Chondrocyte (in vitro differentiated cells): Measurements from ENCODE around the gene PPP1R3E. TPM values are rescaled to one million over a fixed set of nuclear protein-coding genes. Genes with fewer than 3 reads are reported as not detected.

Experiments used
- DNase-seq: peaks from one replicate; pipeline ENCODE4 v3.0.0; 2021; ENCODE audit warnings: mixed read lengths, low spot score
- H3K27ac Mint-ChIP-seq: one replicate; pipeline ENCODE4 v1.8.0; 2021; ENCODE audit warnings: mild to moderate bottlenecking, moderate library complexity, mixed read lengths; ENCODE audit not compliant: unreplicated experiment
- H3K27me3 Mint-ChIP-seq: 2 replicates; pipeline ENCODE4 v1.8.0; 2021; ENCODE audit warnings: low read depth, mixed read lengths
- H3K36me3 Mint-ChIP-seq: 2 replicates; pipeline ENCODE4 v1.8.0; 2021; ENCODE audit warnings: low read depth, mixed read lengths
- H3K4me1 Mint-ChIP-seq: 2 replicates; pipeline ENCODE4 v1.8.0; 2021; ENCODE audit warnings: low read depth, mild to moderate bottlenecking, mixed read lengths
- H3K4me3 Mint-ChIP-seq: one replicate; pipeline ENCODE4 v1.8.0; 2021; ENCODE audit warnings: mild to moderate bottlenecking, moderate library complexity, mixed read lengths; ENCODE audit not compliant: unreplicated experiment
- H3K9me3 Mint-ChIP-seq: 2 replicates; pipeline ENCODE4 v1.8.0; 2021; ENCODE audit warnings: low read depth, mixed read lengths
- CTCF ChIP-seq: fragments of 200-600 bp; sonication (generic); IDR thresholded peaks from 2 replicates; pipeline ENCODE4 v1.5.0; 2021; ENCODE audit warnings: antibody characterized with exemption, mild to moderate bottlenecking, moderate library complexity
- total RNA-seq: library from RNA; stranded (reverse); gene quantifications from 3 replicates; pipeline ENCODE4 v1.2.1, GENCODE V29; 2021

PPP1R3E gene
- total RNA-seq, 1 donor from 2014 or later: 11.2 TPM

DNA sequence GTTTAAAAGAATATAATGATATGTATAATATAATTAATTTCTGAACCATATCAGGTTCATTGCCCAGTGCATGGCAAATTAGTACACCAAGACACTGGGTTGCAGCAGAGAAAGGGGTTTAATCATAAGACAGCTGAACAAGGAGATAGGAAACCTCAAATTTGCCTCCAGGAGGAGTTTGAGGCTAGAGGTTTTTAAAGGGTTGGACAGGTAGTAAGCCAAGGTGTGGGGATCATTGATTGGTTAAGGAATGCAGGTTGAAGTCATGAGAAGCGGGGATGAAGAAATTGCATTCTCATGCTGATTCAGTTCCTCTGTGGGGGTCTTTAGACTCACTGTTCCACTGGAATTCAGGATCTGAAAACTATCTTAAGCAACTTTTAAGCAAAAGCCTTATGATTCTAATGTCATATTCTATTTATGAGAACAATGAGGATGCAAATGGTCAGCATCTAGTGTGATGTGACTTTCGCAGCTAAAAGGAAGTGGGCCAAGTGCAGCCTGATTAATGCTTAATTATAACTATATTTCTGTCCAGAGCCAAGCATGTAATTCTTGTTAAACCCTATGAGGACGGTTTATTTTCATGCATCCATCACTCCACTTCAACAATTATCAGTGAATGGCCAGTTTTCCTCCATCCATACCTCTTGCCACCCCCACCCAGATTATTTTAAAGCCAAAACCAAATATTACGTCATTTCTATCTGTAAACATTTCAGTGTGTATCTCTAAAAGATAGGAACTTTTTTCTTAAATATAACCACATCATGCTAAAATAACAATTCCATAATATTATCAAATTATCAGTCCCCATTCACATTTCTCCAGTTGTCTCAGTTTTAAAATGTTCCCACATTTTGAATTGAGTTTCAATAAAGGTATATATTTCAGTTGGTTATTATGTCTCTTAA is 50.0 kb downstream of the PPP1R3E start:
- H3K27ac Mint-ChIP-seq: no peak overlapping the region
- H3K36me3 Mint-ChIP-seq: no peaks in the 10 kb centered on the region
- no peak for TF ChIP-seq CTCF
- no peak overlapping the region for H3K4me3 Mint-ChIP-seq
- no peaks in the 10 kb centered on the region for H3K9me3 Mint-ChIP-seq
- peaks cover 12% of the 10 kb centered on the region for H3K27me3 Mint-ChIP-seq
- DNase-seq: no peak
- H3K4me1 Mint-ChIP-seq: no peaks in the 10 kb centered on the region

GRCh38 chr14:23252006-23252405 is 50.7 kb downstream of the PPP1R3E start:
- no peaks in the 10 kb centered on the region for H3K36me3 Mint-ChIP-seq
- no peaks in the 10 kb centered on the region for H3K9me3 Mint-ChIP-seq
- no peak overlapping the region for H3K4me3 Mint-ChIP-seq
- H3K27ac Mint-ChIP-seq: no peak overlapping the region
- H3K4me1 Mint-ChIP-seq: no peaks in the 10 kb centered on the region
- no peak for DNase-seq
- H3K27me3 Mint-ChIP-seq: peaks cover 14% of the 10 kb centered on the region
- no peak for TF ChIP-seq CTCF

- Mint-ChIP-seq H3K27ac (no peak overlapping the region), H3K4me3 (no peak overlapping the region), H3K4me1 (no peaks in the 10 kb centered on the region), H3K27me3 (peaks cover 17% of the 10 kb centered on the region), H3K36me3 (no peaks in the 10 kb centered on the region), H3K9me3 (no peaks in the 10 kb centered on the region)
- DNase-seq: no peak
- no peak for TF ChIP-seq CTCF
Observed at GRCh38 chr14:23249824-23250223, 52.8 kb downstream of the PPP1R3E start.

GRCh38 chr14:23248601-23249000 is 54.1 kb downstream of the PPP1R3E start:
- TF ChIP-seq CTCF: no peak
- Mint-ChIP-seq H3K27me3 (peaks cover 25% of the 10 kb centered on the region), H3K4me3 (no peak overlapping the region), H3K27ac (no peak overlapping the region), H3K9me3 (no peaks in the 10 kb centered on the region), H3K36me3 (no peaks in the 10 kb centered on the region), H3K4me1 (no peaks in the 10 kb centered on the region)
- no peak for DNase-seq

Other genes starting within 250 kb of the PPP1R3E start
- 9.3 to 10.6 TPM (median 10.2 TPM) in 3 replicates for gene CDH24, start 245.3 kb downstream of the PPP1R3E start, total RNA-seq
- gene ACIN1, start 207.7 kb downstream of the PPP1R3E start, total RNA-seq: 129 to 169 TPM (median 137 TPM) in 3 replicates
- 51.0 to 56.8 TPM (median 52.5 TPM) in 3 replicates for gene C14orf119, start 207.4 kb downstream of the PPP1R3E start, total RNA-seq
- not detected in 3 replicates for gene CIROP, start 197.9 kb downstream of the PPP1R3E start, total RNA-seq
- gene CEBPE, start 183.6 kb downstream of the PPP1R3E start, total RNA-seq: not detected in 3 replicates
- 0.31 to 0.89 TPM (median 0.45 TPM) in 3 replicates for gene SLC7A8, start 119.2 kb downstream of the PPP1R3E start, total RNA-seq
- gene RNF212B, start 64.9 kb downstream of the PPP1R3E start, total RNA-seq: not detected in 3 replicates
- gene HOMEZ, start 16.7 kb downstream of the PPP1R3E start, total RNA-seq: 7.3 to 8.2 TPM (median 7.6 TPM) in 3 replicates
- 21.8 to 34.2 TPM (median 25.9 TPM) in 3 replicates for gene BCL2L2, start 4.0 kb upstream of the PPP1R3E start, total RNA-seq
- 135 to 182 TPM (median 136 TPM) in 3 replicates for gene PABPN1, start 18.6 kb upstream of the PPP1R3E start, total RNA-seq
- 40.3 to 63.9 TPM (median 44.0 TPM) in 3 replicates for gene SLC22A17, start 50.0 kb upstream of the PPP1R3E start, total RNA-seq
- gene EFS, start 62.3 kb upstream of the PPP1R3E start, total RNA-seq: 29.5 to 36.7 TPM (median 29.6 TPM) in 3 replicates
- gene IL25, start 70.0 kb upstream of the PPP1R3E start, total RNA-seq: not detected in 3 replicates
- not detected in 3 replicates for gene CMTM5, start 74.2 kb upstream of the PPP1R3E start, total RNA-seq
- gene MYH6, start 105.4 kb upstream of the PPP1R3E start, total RNA-seq: not detected in 3 replicates
- not detected in 3 replicates for gene MYH7, start 132.8 kb upstream of the PPP1R3E start, total RNA-seq
- gene NGDN, start 166.8 kb upstream of the PPP1R3E start, total RNA-seq: 23.2 to 25.2 TPM (median 23.5 TPM) in 3 replicates
- 5.9 to 11.8 TPM (median 9.8 TPM) in 3 replicates for gene ZFHX2, start 248.9 kb upstream of the PPP1R3E start, total RNA-seq